ENCODE data around the gene DOCK3. TPM values are rescaled to one million over a fixed set of nuclear protein-coding genes. Genes with fewer than 3 reads are reported as not detected.

The DOCK3 gene
- total RNA-seq, 1 donor from 2014 or later = 0.52 TPM

GRCh38 chr3:50630877-50631276 is 43.9 kb upstream of the DOCK3 start:
- no peak overlapping the region for H3K4me3 ChIP-seq (ENCODE audit: low read depth, low read length)
- no peak for DNase-seq (ENCODE audit: low read depth)
- peak; percentile 23 for TF ChIP-seq CTCF (conservative IDR thresholded peaks at IDR 0.05; ENCODE audit: low read depth, low read length)

GRCh38 chr3:50632450-50632849 is 42.3 kb upstream of the DOCK3 start:
- DNase-seq (ENCODE audit: low read depth) = no peak
- H3K4me3 ChIP-seq (ENCODE audit: low read depth, low read length) = no peak overlapping the region
- no peak for TF ChIP-seq CTCF (conservative IDR thresholded peaks at IDR 0.05; ENCODE audit: low read depth, low read length)

- DNase-seq (ENCODE audit: low read depth) = no peak
- TF ChIP-seq CTCF (conservative IDR thresholded peaks at IDR 0.05; ENCODE audit: low read depth, low read length) = no peak
- H3K4me3 ChIP-seq (ENCODE audit: low read depth, low read length) = no peak overlapping the region
Measured at GRCh38 chr3:50633230-50633790, 41.4 kb upstream of the DOCK3 start.

GRCh38 chr3:50635066-50635465 is 39.7 kb upstream of the DOCK3 start:
- no peak for TF ChIP-seq CTCF (conservative IDR thresholded peaks at IDR 0.05; ENCODE audit: low read depth, low read length)
- H3K4me3 ChIP-seq (ENCODE audit: low read depth, low read length) = no peak overlapping the region
- no peak for DNase-seq (ENCODE audit: low read depth)

- H3K4me3 ChIP-seq (ENCODE audit: low read depth, low read length) = no peak overlapping the region
Measured at GRCh38 chr3:50637011-50637410, 37.7 kb upstream of the DOCK3 start.

GRCh38 chr3:50637945-50638344 is 36.8 kb upstream of the DOCK3 start:
- no peak for TF ChIP-seq CTCF (conservative IDR thresholded peaks at IDR 0.05; ENCODE audit: low read depth, low read length)
- DNase-seq (ENCODE audit: low read depth) = no peak
- H3K4me3 ChIP-seq (ENCODE audit: low read depth, low read length) = no peak overlapping the region

More at GRCh38 chr3:50637011-50637410, 37.7 kb upstream of the DOCK3 start:
- no peak for TF ChIP-seq CTCF (conservative IDR thresholded peaks at IDR 0.05; ENCODE audit: low read depth, low read length)
- DNase-seq (ENCODE audit: low read depth) = no peak

GRCh38 chr3:50639055-50639494 is 35.7 kb upstream of the DOCK3 start:
- H3K4me3 ChIP-seq (ENCODE audit: low read depth, low read length) = no peak overlapping the region
- no peak for TF ChIP-seq CTCF (conservative IDR thresholded peaks at IDR 0.05; ENCODE audit: low read depth, low read length)
- DNase-seq (ENCODE audit: low read depth) = no peak

All from epithelial cell of proximal tubule (primary cell).